ENCODE results near the gene DOK5.

GRCh38 chr20:54608943-54609342 is 133.6 kb downstream of the DOK5 start:
- TF ChIP-seq EZH2 (optimal IDR thresholded peaks at IDR 0.05; ENCODE audit: low read depth, low read length) (no peak), CTCF (IDR thresholded peaks at IDR 0.05; ENCODE audit: low read length) (no peak)
